HEK293 (cell line): ENCODE data around the gene QRFPR.

Source experiments
- CTCF ChIA-PET: fragments of 350-600 bp; formaldehyde crosslinking; extraction: SDS; loops from one replicate; lab custom pipeline; 2021; ENCODE audit warnings: antibody characterized with exemption; lab: Yijun Ruan, JAX
- POLR2A ChIA-PET: fragments of 300-600 bp; formaldehyde crosslinking; extraction: SDS; loops from one replicate; lab custom pipeline; 2020; ENCODE audit warnings: antibody characterized with exemption, inconsistent platforms; lab: Yijun Ruan, JAX
- H3K27ac ChIP-seq: fragments of 200-500 bp; sonication (Bioruptor generic); 2 replicates; pipeline ENCODE4 v1.5.1; 2014; ENCODE audit warnings: low read depth, low read length, control low read depth, inconsistent platforms; ENCODE audit errors: extremely low read depth
- H3K36me3 ChIP-seq, 2 experiments: fragments of 200-500 bp in 1 of 2; sonication (Bioruptor generic) in 1 of 2; 1 replicate in 1 of 2; 2 replicates in 1 of 2; pipeline ENCODE4 v1.5.1; 2014 to 2017; ENCODE audit warnings: inconsistent platforms in 2 of 2, low read length in 2 of 2; ENCODE audit not compliant: control insufficient read depth in 2 of 2, insufficient read depth in 1 of 2
- H3K4me1 ChIP-seq: fragments of 200-500 bp; sonication (Bioruptor generic); 2 replicates; pipeline ENCODE4 v1.5.1; 2014; ENCODE audit warnings: mild to moderate bottlenecking, low read length, inconsistent platforms; ENCODE audit not compliant: control insufficient read depth, insufficient read depth
- H3K4me3 ChIP-seq: 2 replicates; pipeline ENCODE4 v1.5.1; 2011; ENCODE audit warnings: low read depth, mild to moderate bottlenecking, control low read depth, low read length, moderate library complexity
- H3K9me3 ChIP-seq: fragments of 200-500 bp; sonication (Bioruptor generic); 2 replicates; pipeline ENCODE4 v1.5.1; 2014; ENCODE audit warnings: low read depth, low read length, inconsistent platforms; ENCODE audit not compliant: control insufficient read depth, insufficient read depth
- FEZF1 ChIP-seq: fragments of 450-650 bp; formaldehyde crosslinking; IDR thresholded peaks from 2 replicates; pipeline ENCODE4 v1.5.1; 2016; ENCODE audit warnings: missing biosample characterization, missing genetic modification characterization
- SP3 ChIP-seq: fragments of 450-650 bp; formaldehyde crosslinking; IDR thresholded peaks from 2 replicates; pipeline ENCODE4 v1.5.1; 2016; ENCODE audit warnings: missing biosample characterization, missing genetic modification characterization
- WT1 ChIP-seq: fragments of 450-650 bp; formaldehyde crosslinking; IDR thresholded peaks from 2 replicates; pipeline ENCODE4 v1.5.1; 2016; ENCODE audit warnings: missing biosample characterization, missing genetic modification characterization
- ZBTB11 ChIP-seq: fragments of 450-650 bp; formaldehyde crosslinking; conservative IDR thresholded peaks from 2 replicates; pipeline ENCODE4 v1.5.1; 2016; ENCODE audit warnings: low read depth, missing biosample characterization, missing genetic modification characterization
- ZBTB21 ChIP-seq: fragments of 450-650 bp; formaldehyde crosslinking; IDR thresholded peaks from 2 replicates; pipeline ENCODE4 v1.5.1; 2017; ENCODE audit warnings: missing biosample characterization, missing genetic modification characterization
- ZBTB26 ChIP-seq: fragments of 450-650 bp; formaldehyde crosslinking; optimal IDR thresholded peaks from 2 replicates; pipeline ENCODE3; 2016; ENCODE audit warnings: missing biosample characterization, mild to moderate bottlenecking, missing genetic modification characterization
- ZBTB7A ChIP-seq: fragments of 450-650 bp; formaldehyde crosslinking; IDR thresholded peaks from 2 replicates; pipeline ENCODE4 v1.5.1; 2016; ENCODE audit warnings: low read depth, missing biosample characterization, missing genetic modification characterization
- ZBTB8A ChIP-seq: fragments of 450-650 bp; formaldehyde crosslinking; IDR thresholded peaks from 2 replicates; pipeline ENCODE4 v1.5.1; 2016; ENCODE audit warnings: missing biosample characterization, missing genetic modification characterization
- ZFP37 ChIP-seq: fragments of 450-650 bp; formaldehyde crosslinking; IDR thresholded peaks from 2 replicates; pipeline ENCODE4 v1.5.1; 2016; ENCODE audit warnings: missing biosample characterization, missing genetic modification characterization
- ZNF132 ChIP-seq: fragments of 450-650 bp; formaldehyde crosslinking; IDR thresholded peaks from 2 replicates; pipeline ENCODE4 v1.5.1; 2017; ENCODE audit warnings: missing biosample characterization, missing genetic modification characterization, borderline replicate concordance
- ZNF138 ChIP-seq: fragments of 450-650 bp; formaldehyde crosslinking; IDR thresholded peaks from 2 replicates; pipeline ENCODE4 v1.5.1; 2016; ENCODE audit warnings: missing biosample characterization, missing genetic modification characterization, borderline replicate concordance
- ZNF175 ChIP-seq: fragments of 450-650 bp; formaldehyde crosslinking; IDR thresholded peaks from 2 replicates; pipeline ENCODE4 v1.5.1; 2016; ENCODE audit warnings: missing biosample characterization, missing genetic modification characterization
- ZNF184 ChIP-seq: fragments of 450-650 bp; IDR thresholded peaks from 2 replicates; pipeline ENCODE4 v1.5.1; 2018; ENCODE audit warnings: missing biosample characterization, mild to moderate bottlenecking, missing genetic modification characterization
- ZNF202 ChIP-seq: fragments of 450-650 bp; formaldehyde crosslinking; IDR thresholded peaks from 2 replicates; pipeline ENCODE4 v1.5.1; 2016; ENCODE audit warnings: missing biosample characterization, missing genetic modification characterization, borderline replicate concordance
- ZNF449 ChIP-seq: fragments of 450-650 bp; formaldehyde crosslinking; IDR thresholded peaks from 2 replicates; pipeline ENCODE4 v1.5.1; 2017; ENCODE audit warnings: missing biosample characterization, mild to moderate bottlenecking, missing genetic modification characterization, moderate library complexity
- ZNF488 ChIP-seq: fragments of 450-650 bp; formaldehyde crosslinking; IDR thresholded peaks from 2 replicates; pipeline ENCODE4 v1.5.1; 2016; ENCODE audit warnings: missing biosample characterization, missing genetic modification characterization
- ZNF501 ChIP-seq: fragments of 450-650 bp; formaldehyde crosslinking; IDR thresholded peaks from 2 replicates; pipeline ENCODE4 v1.5.1; 2016; ENCODE audit warnings: missing biosample characterization, missing genetic modification characterization
- ZNF514 ChIP-seq: fragments of 450-650 bp; formaldehyde crosslinking; IDR thresholded peaks from 2 replicates; pipeline ENCODE4 v1.5.1; 2016; ENCODE audit warnings: missing biosample characterization, missing genetic modification characterization
- ZNF544 ChIP-seq: fragments of 450-650 bp; formaldehyde crosslinking; IDR thresholded peaks from 2 replicates; pipeline ENCODE4 v1.5.0; 2017; ENCODE audit warnings: missing biosample characterization, missing genetic modification characterization
- ZNF560 ChIP-seq: fragments of 450-650 bp; formaldehyde crosslinking; IDR thresholded peaks from 2 replicates; pipeline ENCODE4 v1.5.1; 2017; ENCODE audit warnings: missing biosample characterization, missing genetic modification characterization, borderline replicate concordance
- ZNF580 ChIP-seq: fragments of 450-650 bp; formaldehyde crosslinking; IDR thresholded peaks from 2 replicates; pipeline ENCODE4 v1.5.1; 2016; ENCODE audit warnings: missing biosample characterization, missing genetic modification characterization
- ZNF664 ChIP-seq: fragments of 450-650 bp; formaldehyde crosslinking; IDR thresholded peaks from 2 replicates; pipeline ENCODE4 v1.5.1; 2016; ENCODE audit warnings: missing biosample characterization, missing genetic modification characterization
- ZNF76 ChIP-seq: fragments of 450-650 bp; formaldehyde crosslinking; IDR thresholded peaks from 2 replicates; pipeline ENCODE4; 2016; ENCODE audit warnings: low read depth, missing biosample characterization, missing genetic modification characterization, borderline replicate concordance
- ZNF777 ChIP-seq: fragments of 450-650 bp; formaldehyde crosslinking; IDR thresholded peaks from 2 replicates; pipeline ENCODE4 v1.5.1; 2017; ENCODE audit warnings: missing biosample characterization, missing genetic modification characterization, borderline replicate concordance
- ZNF830 ChIP-seq: fragments of 450-650 bp; IDR thresholded peaks from 2 replicates; pipeline ENCODE4 v1.5.0; 2018; ENCODE audit warnings: missing biosample characterization, missing genetic modification characterization, low read depth, mild to moderate bottlenecking, moderate library complexity
- ZNF837 ChIP-seq: fragments of 450-650 bp; formaldehyde crosslinking; IDR thresholded peaks from 2 replicates; pipeline ENCODE4 v1.5.1; 2016; ENCODE audit warnings: missing biosample characterization, missing genetic modification characterization
- ZSCAN5A ChIP-seq: fragments of 450-650 bp; formaldehyde crosslinking; IDR thresholded peaks from 2 replicates; pipeline ENCODE4 v1.5.1; 2016; ENCODE audit warnings: missing biosample characterization, missing genetic modification characterization
- ZXDB ChIP-seq: fragments of 450-650 bp; formaldehyde crosslinking; IDR thresholded peaks from 2 replicates; pipeline ENCODE4 v1.5.1; 2016; ENCODE audit warnings: missing biosample characterization, missing genetic modification characterization

The QRFPR gene

GRCh38 chr4:121397434-121397833 is 16.6 kb upstream of the QRFPR start:
- Histone ChIP-seq H3K4me1 (no peaks in the 10 kb centered on the region), H3K36me3 (no peaks in the 10 kb centered on the region), H3K4me3 (no peak overlapping the region), H3K27ac (no peak overlapping the region), H3K9me3 (no peaks in the 10 kb centered on the region)
- CTCF ChIA-PET = interaction anchor here (0.5 kb wide), 1 partner anchor 205 kb away, joined by 3 read pairs; no protein-coding TSS in a partner anchor
- POLR2A ChIA-PET = no interaction called here
- no peak for TF ChIP-seq ZNF777 (tag by site-specific recombination)
- TF ChIP-seq ZBTB8A (tag by site-specific recombination) = no peak
- no peak for TF ChIP-seq ZBTB7A (tag by site-specific recombination)
- no peak for TF ChIP-seq FEZF1 (tag by site-specific recombination)
- TF ChIP-seq ZNF76 = no peak
- no peak for TF ChIP-seq ZNF138 (tag by site-specific recombination)
- TF ChIP-seq ZBTB26 (tag by site-specific recombination) = no peak
- TF ChIP-seq ZNF560 = no peak
- TF ChIP-seq ZFP37 (tag by site-specific recombination) = no peak
- no peak for TF ChIP-seq ZNF202
- no peak for TF ChIP-seq ZBTB11 (tag by site-specific recombination)
- TF ChIP-seq WT1 (tag by site-specific recombination) = no peak
- TF ChIP-seq ZNF544 (tag by site-specific recombination) = no peak
- TF ChIP-seq ZNF449 (tag by site-specific recombination) = no peak
- no peak for TF ChIP-seq SP3 (tag by site-specific recombination)
- TF ChIP-seq ZNF184 (tag by site-specific recombination) = no peak
- no peak for TF ChIP-seq ZNF580 (tag by site-specific recombination)
- TF ChIP-seq ZNF175 (tag by site-specific recombination) = no peak
- no peak for TF ChIP-seq ZNF501
- TF ChIP-seq ZBTB21 (tag by site-specific recombination) = no peak

GRCh38 chr4:121392426-121393086 is 11.7 kb upstream of the QRFPR start:
- ChIA-PET POLR2A (no interaction called here), CTCF (interaction anchor here (0.7 kb wide), 1 partner anchor 11 kb away, joined by 3 read pairs; no protein-coding TSS in a partner anchor)
- H3K4me3 ChIP-seq = no peak overlapping the region
- H3K27ac ChIP-seq = no peak overlapping the region
- H3K36me3 ChIP-seq = no peaks in the 10 kb centered on the region
- no peaks in the 10 kb centered on the region for H3K4me1 ChIP-seq
- H3K9me3 ChIP-seq = no peaks in the 10 kb centered on the region
- TF ChIP-seq ZNF777 (tag by site-specific recombination) (no peak), ZNF837 (tag by site-specific recombination) (no peak), ZNF132 (tag by site-specific recombination) (no peak), ZNF664 (tag by site-specific recombination) (no peak), ZNF488 (tag by site-specific recombination) (no peak), ZNF76 (no peak), ZSCAN5A (tag by site-specific recombination) (no peak), ZXDB (tag by site-specific recombination) (no peak), ZNF514 (tag by site-specific recombination) (no peak), ZNF830 (no peak)
